Panc1 (cell line): Measurements from ENCODE around the gene IL13RA1. TPM values are rescaled to one million over a fixed set of nuclear protein-coding genes. Genes with fewer than 3 reads are reported as not detected.

Source experiments
- ATAC-seq: fragments of 200-7000 bp; cut with Tn5 transposase; 2 replicates; pipeline ENCODE4 v1.9.1; 2020; ENCODE audit warnings: mild to moderate bottlenecking, moderate library complexity
- BruUV-seq: library from RNA; stranded (reverse); fragments of 400-500 nt; replicated peaks from 2 replicates; lab custom pipeline; 2021; lab: Mats Ljungman, UMichigan
- CTCF ChIA-PET: fragments of 300-600 bp; sonication (Branson Sonifier 250); formaldehyde crosslinking; loops from one replicate; lab custom pipeline; 2022; ENCODE audit warnings: antibody characterized with exemption; lab: Charles Lee
- POLR2A ChIA-PET: fragments of 300-600 bp; sonication (Branson Sonifier 250); formaldehyde crosslinking; loops from one replicate; lab custom pipeline; 2022; ENCODE audit warnings: antibody characterized with exemption; lab: Charles Lee
- DNase-seq: peaks from one replicate; pipeline ENCODE4 v3.0.0-alpha.2; 2010; ENCODE audit warnings: low read depth, low spot score
- H3K27ac ChIP-seq: 2 replicates; pipeline ENCODE4 v1.5.1; 2011; ENCODE audit warnings: mild to moderate bottlenecking, low read length, inconsistent platforms
- H3K27me3 ChIP-seq: fragments of 200-500 bp; sonication (Bioruptor generic); 2 replicates; pipeline ENCODE4 v1.6.0; 2014; ENCODE audit warnings: low read length, inconsistent platforms; ENCODE audit not compliant: control insufficient read depth, insufficient read depth
- H3K36me3 ChIP-seq: fragments of 200-500 bp; sonication (Bioruptor generic); 2 replicates; pipeline ENCODE4 v1.5.1; 2014; ENCODE audit warnings: inconsistent platforms, mild to moderate bottlenecking, low read length, moderate library complexity; ENCODE audit not compliant: control insufficient read depth, insufficient read depth
- H3K4me1 ChIP-seq: 2 replicates; pipeline ENCODE4 v1.5.1; 2011; ENCODE audit warnings: inconsistent platforms, mild to moderate bottlenecking, low read length, moderate library complexity; ENCODE audit not compliant: control insufficient read depth, insufficient read depth
- H3K4me3 ChIP-seq, 2 experiments: 2 replicates each; pipeline ENCODE4 v1.5.1; 2011 to 2012; ENCODE audit warnings: low read depth in 2 of 2, low read length in 2 of 2, mild to moderate bottlenecking in 2 of 2, inconsistent platforms in 1 of 2, moderate library complexity in 1 of 2
- H3K9me3 ChIP-seq: fragments of 200-500 bp; sonication (Bioruptor generic); 2 replicates; pipeline ENCODE4 v1.5.1; 2014; ENCODE audit warnings: low read depth, mild to moderate bottlenecking, inconsistent platforms, low read length, moderate library complexity; ENCODE audit not compliant: control insufficient read depth, insufficient read depth
- POLR2AphosphoS5 ChIP-seq: IDR thresholded peaks from 2 replicates; pipeline ENCODE4 v1.6.1; 2012; ENCODE audit warnings: mild to moderate bottlenecking, low read depth, low read length, moderate library complexity
- SIN3A ChIP-seq: IDR thresholded peaks from 2 replicates; pipeline ENCODE4 v1.6.1; 2012; ENCODE audit warnings: low read depth, mild to moderate bottlenecking, low read length, moderate library complexity, borderline replicate concordance; ENCODE audit not compliant: insufficient read depth
- TCF7L2 ChIP-seq: IDR thresholded peaks from 2 replicates; pipeline ENCODE4 v1.6.1; 2011; ENCODE audit warnings: mild to moderate bottlenecking, low read depth, low read length, inconsistent platforms
- in situ Hi-C: cut with HindIII; loops from 2 replicates; pipeline ENCODE4 v1.10.0; 2016; ENCODE audit warnings: low sequenced_read_pairs, low pct_unique_long_range_greater_than_20kb
- intact Hi-C: fragments of 100-400 bp; cut with micrococcal nuclease; formaldehyde crosslinking; loops from one replicate; pipeline ENCODE4 v1.10.0; 2022; ENCODE audit not compliant: unreplicated experiment
- total RNA-seq: library from RNA; stranded (reverse); gene quantifications from one replicate; pipeline ENCODE4 v1.2.1, GENCODE V29; 2021; ENCODE audit not compliant: unreplicated experiment
- TF ChIP-seq, protein P1 (sequence below): fragments of 450-650 bp; IDR thresholded peaks from 2 replicates; pipeline ENCODE4 v1.5.1; 2017; ENCODE audit warnings: mild to moderate bottlenecking
- TF ChIP-seq, protein P2 (sequence below), 2 experiments: IDR thresholded peaks; 2 replicates each; pipeline ENCODE4 v1.6.1; 2011 to 2012; ENCODE audit warnings: low read depth in 2 of 2, control low read depth in 1 of 2, low read length in 1 of 2, mild to moderate bottlenecking in 1 of 2, moderate library complexity in 1 of 2; ENCODE audit not compliant: insufficient read depth in 1 of 2

Gene IL13RA1
- total RNA-seq, 1 experiment from 2014 or later = 191 TPM

DNA sequence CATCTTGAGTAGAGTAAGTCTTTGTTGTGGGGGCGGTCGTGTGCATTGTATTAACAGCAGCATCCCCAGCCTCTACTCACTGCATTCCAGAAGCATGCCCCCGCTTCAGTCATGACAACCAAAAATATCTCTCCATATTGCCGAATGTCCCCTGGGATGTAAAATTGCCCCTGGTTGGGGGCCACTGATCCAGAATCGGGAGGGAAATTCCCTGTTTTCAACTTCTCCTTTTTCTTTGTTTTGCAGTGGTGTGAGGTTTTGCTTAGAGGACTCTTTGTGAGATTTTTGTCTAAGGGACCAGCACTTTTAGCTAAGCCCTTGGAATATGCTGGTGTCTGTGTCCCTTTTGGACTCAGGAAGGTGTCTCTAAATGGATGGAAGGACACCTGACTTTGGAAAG is 3.0 kb upstream of the IL13RA1 start:
- H3K4me3 ChIP-seq = peak overlapping the region in 1 of 2 experiments; percentile 37; a peak in 2 of 4 replicates
- no TSS peak for BruUV-seq
- H3K36me3 ChIP-seq = no peaks in the 10 kb centered on the region
- no peaks in the 10 kb centered on the region for H3K9me3 ChIP-seq
- ATAC-seq = no peak
- peaks cover 43% of the 10 kb centered on the region for H3K4me1 ChIP-seq
- TF ChIP-seq TCF7L2 (no peak), POLR2AphosphoS5 (no peak), SIN3A (no peak)
- TF ChIP-seq, protein P1, sequence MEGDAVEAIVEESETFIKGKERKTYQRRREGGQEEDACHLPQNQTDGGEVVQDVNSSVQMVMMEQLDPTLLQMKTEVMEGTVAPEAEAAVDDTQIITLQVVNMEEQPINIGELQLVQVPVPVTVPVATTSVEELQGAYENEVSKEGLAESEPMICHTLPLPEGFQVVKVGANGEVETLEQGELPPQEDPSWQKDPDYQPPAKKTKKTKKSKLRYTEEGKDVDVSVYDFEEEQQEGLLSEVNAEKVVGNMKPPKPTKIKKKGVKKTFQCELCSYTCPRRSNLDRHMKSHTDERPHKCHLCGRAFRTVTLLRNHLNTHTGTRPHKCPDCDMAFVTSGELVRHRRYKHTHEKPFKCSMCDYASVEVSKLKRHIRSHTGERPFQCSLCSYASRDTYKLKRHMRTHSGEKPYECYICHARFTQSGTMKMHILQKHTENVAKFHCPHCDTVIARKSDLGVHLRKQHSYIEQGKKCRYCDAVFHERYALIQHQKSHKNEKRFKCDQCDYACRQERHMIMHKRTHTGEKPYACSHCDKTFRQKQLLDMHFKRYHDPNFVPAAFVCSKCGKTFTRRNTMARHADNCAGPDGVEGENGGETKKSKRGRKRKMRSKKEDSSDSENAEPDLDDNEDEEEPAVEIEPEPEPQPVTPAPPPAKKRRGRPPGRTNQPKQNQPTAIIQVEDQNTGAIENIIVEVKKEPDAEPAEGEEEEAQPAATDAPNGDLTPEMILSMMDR = no peak
- TF ChIP-seq, protein P2, sequence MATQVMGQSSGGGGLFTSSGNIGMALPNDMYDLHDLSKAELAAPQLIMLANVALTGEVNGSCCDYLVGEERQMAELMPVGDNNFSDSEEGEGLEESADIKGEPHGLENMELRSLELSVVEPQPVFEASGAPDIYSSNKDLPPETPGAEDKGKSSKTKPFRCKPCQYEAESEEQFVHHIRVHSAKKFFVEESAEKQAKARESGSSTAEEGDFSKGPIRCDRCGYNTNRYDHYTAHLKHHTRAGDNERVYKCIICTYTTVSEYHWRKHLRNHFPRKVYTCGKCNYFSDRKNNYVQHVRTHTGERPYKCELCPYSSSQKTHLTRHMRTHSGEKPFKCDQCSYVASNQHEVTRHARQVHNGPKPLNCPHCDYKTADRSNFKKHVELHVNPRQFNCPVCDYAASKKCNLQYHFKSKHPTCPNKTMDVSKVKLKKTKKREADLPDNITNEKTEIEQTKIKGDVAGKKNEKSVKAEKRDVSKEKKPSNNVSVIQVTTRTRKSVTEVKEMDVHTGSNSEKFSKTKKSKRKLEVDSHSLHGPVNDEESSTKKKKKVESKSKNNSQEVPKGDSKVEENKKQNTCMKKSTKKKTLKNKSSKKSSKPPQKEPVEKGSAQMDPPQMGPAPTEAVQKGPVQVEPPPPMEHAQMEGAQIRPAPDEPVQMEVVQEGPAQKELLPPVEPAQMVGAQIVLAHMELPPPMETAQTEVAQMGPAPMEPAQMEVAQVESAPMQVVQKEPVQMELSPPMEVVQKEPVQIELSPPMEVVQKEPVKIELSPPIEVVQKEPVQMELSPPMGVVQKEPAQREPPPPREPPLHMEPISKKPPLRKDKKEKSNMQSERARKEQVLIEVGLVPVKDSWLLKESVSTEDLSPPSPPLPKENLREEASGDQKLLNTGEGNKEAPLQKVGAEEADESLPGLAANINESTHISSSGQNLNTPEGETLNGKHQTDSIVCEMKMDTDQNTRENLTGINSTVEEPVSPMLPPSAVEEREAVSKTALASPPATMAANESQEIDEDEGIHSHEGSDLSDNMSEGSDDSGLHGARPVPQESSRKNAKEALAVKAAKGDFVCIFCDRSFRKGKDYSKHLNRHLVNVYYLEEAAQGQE (IDR thresholded peaks at IDR 0.05; ENCODE audit: insufficient read depth in 1 of 2, low read depth in 2 of 2, low read length in 1 of 2) = no peak
- DNase-seq = no peak
- peak overlapping the region; percentile 98 for H3K27ac ChIP-seq
- intact Hi-C loops (loop anchor here (10.0 kb wide), 1 partner anchor 80 kb away; no protein-coding TSS in a partner anchor), in situ Hi-C loops (no loop called here)
- ChIA-PET CTCF (interaction anchor here (0.6 kb wide), 1 partner anchor 1055 kb away, joined by 3 read pairs; no protein-coding TSS in a partner anchor), POLR2A (no interaction called here)
- no peaks in the 10 kb centered on the region for H3K27me3 ChIP-seq

DNA sequence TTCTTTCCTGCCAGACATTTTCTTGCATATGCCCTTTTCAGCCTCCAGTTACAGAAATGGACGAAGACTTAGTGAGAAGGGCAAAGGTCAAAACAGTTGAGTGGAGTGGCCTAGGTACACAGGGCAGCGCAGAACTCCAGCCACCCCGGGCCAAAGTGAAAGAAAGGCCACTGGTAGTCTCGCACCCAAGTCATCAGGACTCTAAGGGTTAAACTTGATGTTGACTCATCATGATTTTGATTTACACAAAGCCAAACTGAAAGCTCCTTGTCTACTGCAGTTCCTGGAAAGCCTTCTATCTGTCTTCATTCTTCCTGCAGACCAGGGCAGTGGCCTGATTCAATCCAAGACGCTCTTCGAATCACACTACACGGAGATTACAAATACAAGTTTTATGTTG is 2.6 kb upstream of the IL13RA1 start:
- CTCF ChIA-PET = interaction anchor here (0.6 kb wide), 1 partner anchor 1055 kb away, joined by 3 read pairs; no protein-coding TSS in a partner anchor
- Histone ChIP-seq H3K4me3 (peak overlapping the region in 1 of 2 experiments; percentile 37; a peak in 2 of 4 replicates), H3K36me3 (no peaks in the 10 kb centered on the region), H3K27ac (peak overlapping the region; percentile 98), H3K9me3 (no peaks in the 10 kb centered on the region), H3K27me3 (no peaks in the 10 kb centered on the region), H3K4me1 (peaks cover 47% of the 10 kb centered on the region)
- ATAC-seq = no peak
- BruUV-seq = no TSS peak
- POLR2A ChIA-PET = interaction anchor here (0.9 kb wide), 1 partner anchor 111 kb away, joined by 9 read pairs; no protein-coding TSS in a partner anchor
- intact Hi-C loops = loop anchor here (10.0 kb wide), 1 partner anchor 80 kb away; no protein-coding TSS in a partner anchor
- DNase-seq = no peak
- TF ChIP-seq, protein P2 (IDR thresholded peaks at IDR 0.05; ENCODE audit: insufficient read depth in 1 of 2, low read depth in 2 of 2, low read length in 1 of 2) = no peak
- TF ChIP-seq TCF7L2 (no peak), SIN3A (no peak), POLR2AphosphoS5 (no peak)
- TF ChIP-seq, protein P1 = no peak
- in situ Hi-C loops = no loop called here
